Measurements from ENCODE around the gene ULK4. TPM values are rescaled to one million over a fixed set of nuclear protein-coding genes. Genes with fewer than 3 reads are reported as not detected.

ULK4 gene
- total RNA-seq, 4 donors from 2014 or later = 13.3 to 23.4 (median 17.9) TPM

- H3K4me3 ChIP-seq = no peak overlapping the region
- H3K27me3 ChIP-seq = no peaks in the 10 kb centered on the region
- WGBS, 2 donors = 61 to 69% methylated on average over 1 of the region's 1 CpG
- no peaks in the 10 kb centered on the region for H3K36me3 ChIP-seq
- no peak overlapping the region for H3K27ac ChIP-seq
- TF ChIP-seq, protein P1, sequence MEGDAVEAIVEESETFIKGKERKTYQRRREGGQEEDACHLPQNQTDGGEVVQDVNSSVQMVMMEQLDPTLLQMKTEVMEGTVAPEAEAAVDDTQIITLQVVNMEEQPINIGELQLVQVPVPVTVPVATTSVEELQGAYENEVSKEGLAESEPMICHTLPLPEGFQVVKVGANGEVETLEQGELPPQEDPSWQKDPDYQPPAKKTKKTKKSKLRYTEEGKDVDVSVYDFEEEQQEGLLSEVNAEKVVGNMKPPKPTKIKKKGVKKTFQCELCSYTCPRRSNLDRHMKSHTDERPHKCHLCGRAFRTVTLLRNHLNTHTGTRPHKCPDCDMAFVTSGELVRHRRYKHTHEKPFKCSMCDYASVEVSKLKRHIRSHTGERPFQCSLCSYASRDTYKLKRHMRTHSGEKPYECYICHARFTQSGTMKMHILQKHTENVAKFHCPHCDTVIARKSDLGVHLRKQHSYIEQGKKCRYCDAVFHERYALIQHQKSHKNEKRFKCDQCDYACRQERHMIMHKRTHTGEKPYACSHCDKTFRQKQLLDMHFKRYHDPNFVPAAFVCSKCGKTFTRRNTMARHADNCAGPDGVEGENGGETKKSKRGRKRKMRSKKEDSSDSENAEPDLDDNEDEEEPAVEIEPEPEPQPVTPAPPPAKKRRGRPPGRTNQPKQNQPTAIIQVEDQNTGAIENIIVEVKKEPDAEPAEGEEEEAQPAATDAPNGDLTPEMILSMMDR (IDR thresholded peaks at IDR 0.05) = no peak
- TF ChIP-seq EP300 (IDR thresholded peaks at IDR 0.05) = no peak
- TF ChIP-seq POLR2A (IDR thresholded peaks at IDR 0.05) = no peak
- no peaks in the 10 kb centered on the region for H3K9me3 ChIP-seq
- H3K4me1 ChIP-seq = peaks cover 0 to 79% (median 48%) of the 10 kb centered on the region in 4 donors
- DNase-seq (ENCODE audit: low spot score in 2 of 2) = no peak
These were observed 757.5 kb downstream of the ULK4 start for GRCh38 chr3:41204369-41204768.

GRCh38 chr3:41202834-41203345, 759.0 kb downstream of the ULK4 start:
- H3K36me3 ChIP-seq = no peaks in the 10 kb centered on the region
- peak overlapping the region in 1 of 4 donors; percentile 68 for H3K4me3 ChIP-seq
- H3K9me3 ChIP-seq = no peaks in the 10 kb centered on the region
- TF ChIP-seq, protein P1 (IDR thresholded peaks at IDR 0.05) = peak in 4 of 5 experiments; percentile 24 to 42 (median 32)
- peak in 1 of 2 donors; percentile 21 for TF ChIP-seq EP300 (IDR thresholded peaks at IDR 0.05)
- TF ChIP-seq POLR2A (IDR thresholded peaks at IDR 0.05) = no peak
- H3K27me3 ChIP-seq = no peaks in the 10 kb centered on the region
- DNase-seq (ENCODE audit: low spot score in 2 of 2) = peak in 1 of 2 donors; percentile 32
- peaks cover 0 to 64% (median 45%) of the 10 kb centered on the region in 4 donors for H3K4me1 ChIP-seq
- peak overlapping the region in 3 of 4 donors; percentile 38 to 98 (median 95) for H3K27ac ChIP-seq

DNA sequence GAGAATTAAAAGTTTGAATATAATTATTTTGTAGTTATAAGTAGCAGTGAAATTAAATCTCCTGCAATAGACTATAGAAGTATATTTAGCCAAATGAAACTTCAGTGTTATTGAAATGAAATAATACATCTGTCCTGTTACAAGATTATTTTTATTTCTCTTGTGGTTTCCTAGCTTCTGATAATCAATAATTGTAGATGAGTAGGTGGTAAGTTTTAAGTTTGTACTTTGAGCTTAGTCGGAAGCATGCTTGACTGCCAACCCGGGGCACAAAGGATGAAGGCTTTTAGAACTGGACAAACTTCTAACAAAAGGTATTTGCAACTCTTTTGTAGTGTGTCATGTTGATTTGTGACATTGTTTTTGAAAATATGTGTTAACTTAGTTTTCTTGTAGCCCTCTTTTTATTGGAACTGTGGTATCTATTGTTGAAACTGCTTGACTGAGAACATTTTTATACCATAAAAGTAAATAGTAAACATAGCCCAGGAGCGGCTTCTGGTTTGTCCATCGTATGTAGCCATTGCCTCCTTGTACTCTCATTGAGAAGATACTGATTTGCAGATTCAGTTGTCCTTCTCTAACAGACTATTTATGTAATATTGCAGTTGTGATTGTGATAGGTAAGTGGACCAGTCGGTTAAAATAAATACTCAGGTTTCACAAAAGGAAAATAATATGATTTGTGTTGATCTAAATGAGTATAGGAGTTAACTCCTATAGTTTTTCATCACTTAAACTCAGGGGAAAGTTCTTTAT, 759.6 kb downstream of the ULK4 start:
- TF ChIP-seq, protein P1 (IDR thresholded peaks at IDR 0.05) = no peak
- no peak for TF ChIP-seq POLR2A (IDR thresholded peaks at IDR 0.05)
- TF ChIP-seq EP300 (IDR thresholded peaks at IDR 0.05) = no peak
- no peaks in the 10 kb centered on the region for H3K9me3 ChIP-seq
- H3K27ac ChIP-seq = peak overlapping the region in 3 of 4 donors; percentile 38 to 98 (median 95)
- no peaks in the 10 kb centered on the region for H3K27me3 ChIP-seq
- no peaks in the 10 kb centered on the region for H3K36me3 ChIP-seq
- WGBS, 2 donors = 38 to 42% methylated on average over 5 of the region's 5 CpGs
- peaks cover 0 to 58% (median 39%) of the 10 kb centered on the region in 4 donors for H3K4me1 ChIP-seq
- peak overlapping the region in 2 of 4 donors; percentile 14 to 68 for H3K4me3 ChIP-seq
- no peak for DNase-seq (ENCODE audit: low spot score in 2 of 2)

DNA sequence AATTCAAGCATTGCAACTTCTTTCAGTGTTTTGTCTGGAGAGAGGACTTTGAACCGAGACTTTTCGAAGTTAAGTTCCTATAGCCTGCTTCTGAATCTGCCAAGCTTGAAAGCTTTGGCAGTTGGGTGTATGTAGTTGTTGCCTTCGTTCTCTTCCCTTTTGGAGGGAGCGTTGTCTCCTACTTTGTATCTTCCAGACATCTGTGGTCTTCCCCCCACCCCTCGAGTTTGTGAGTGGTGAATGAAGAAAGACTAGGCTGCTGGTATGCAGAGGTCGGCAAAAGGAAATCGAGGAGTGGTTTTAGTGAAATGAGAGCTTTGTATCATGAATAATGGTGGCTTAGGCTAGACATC, 761.3 kb downstream of the ULK4 start:
- WGBS, 2 donors = 0 to 2% methylated on average over 7 of the region's 7 CpGs
- TF ChIP-seq EP300 (IDR thresholded peaks at IDR 0.05) (peak in 1 of 2 donors; percentile 49), POLR2A (IDR thresholded peaks at IDR 0.05) (no peak)
- TF ChIP-seq, protein P1 (IDR thresholded peaks at IDR 0.05) = no peak
- Histone ChIP-seq H3K4me3 (peak overlapping the region; percentile 68 to 98 (median 92)), H3K36me3 (no peaks in the 10 kb centered on the region), H3K27me3 (no peaks in the 10 kb centered on the region), H3K9me3 (no peaks in the 10 kb centered on the region), H3K27ac (peak overlapping the region; percentile 95 to 99 (median 98)), H3K4me1 (peaks cover 0 to 42% (median 24%) of the 10 kb centered on the region in 4 donors)
- DNase-seq (ENCODE audit: low spot score in 2 of 2) = peak in 1 of 2 donors; percentile 55

Data from tibial nerve (tissue), 4 donors.